ENCODE data around the gene FNDC3B.

DNA sequence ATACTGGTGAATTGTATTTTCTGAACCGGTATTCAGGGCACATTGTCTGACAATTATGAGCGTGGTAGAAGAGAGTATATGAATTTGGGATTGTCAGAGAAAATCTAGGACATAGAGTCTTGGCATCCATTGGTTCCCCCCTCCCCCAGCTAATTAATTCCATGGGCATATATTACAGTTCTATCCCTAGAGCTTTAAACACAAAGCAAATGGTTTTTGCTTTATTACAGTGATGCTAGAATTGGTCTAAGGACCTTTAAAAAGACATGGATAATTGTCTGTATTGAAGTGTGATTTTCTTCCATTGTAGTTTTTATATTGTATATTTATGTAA is 91.3 kb downstream of the FNDC3B start:
- TF ChIP-seq, protein P1, sequence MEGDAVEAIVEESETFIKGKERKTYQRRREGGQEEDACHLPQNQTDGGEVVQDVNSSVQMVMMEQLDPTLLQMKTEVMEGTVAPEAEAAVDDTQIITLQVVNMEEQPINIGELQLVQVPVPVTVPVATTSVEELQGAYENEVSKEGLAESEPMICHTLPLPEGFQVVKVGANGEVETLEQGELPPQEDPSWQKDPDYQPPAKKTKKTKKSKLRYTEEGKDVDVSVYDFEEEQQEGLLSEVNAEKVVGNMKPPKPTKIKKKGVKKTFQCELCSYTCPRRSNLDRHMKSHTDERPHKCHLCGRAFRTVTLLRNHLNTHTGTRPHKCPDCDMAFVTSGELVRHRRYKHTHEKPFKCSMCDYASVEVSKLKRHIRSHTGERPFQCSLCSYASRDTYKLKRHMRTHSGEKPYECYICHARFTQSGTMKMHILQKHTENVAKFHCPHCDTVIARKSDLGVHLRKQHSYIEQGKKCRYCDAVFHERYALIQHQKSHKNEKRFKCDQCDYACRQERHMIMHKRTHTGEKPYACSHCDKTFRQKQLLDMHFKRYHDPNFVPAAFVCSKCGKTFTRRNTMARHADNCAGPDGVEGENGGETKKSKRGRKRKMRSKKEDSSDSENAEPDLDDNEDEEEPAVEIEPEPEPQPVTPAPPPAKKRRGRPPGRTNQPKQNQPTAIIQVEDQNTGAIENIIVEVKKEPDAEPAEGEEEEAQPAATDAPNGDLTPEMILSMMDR (conservative IDR thresholded peaks at IDR 0.05; ENCODE audit: low read depth, low read length): no peak
- TF ChIP-seq EZH2 (IDR thresholded peaks at IDR 0.05; ENCODE audit: low read length, unreplicated experiment): no peak
